HS-27A (cell line): ENCODE results near the gene ATP2A1.
"Not testable (repeated sequence)": the region's sequence is repeated elsewhere in the genome, so short reads cannot be mapped to it uniquely, and the experiment has no call there.

Source experiments
- DNase-seq: peaks from one replicate; pipeline ENCODE4 v3.0.0-alpha.2; 2012; ENCODE audit warnings: low read depth, missing footprints

The ATP2A1 gene

GRCh38 chr16:28859326-28859725 lies 19.0 kb upstream of the ATP2A1 start:
- no peak for DNase-seq

- no peak for DNase-seq
Observed at GRCh38 chr16:28863929-28864793, 14.1 kb upstream of the ATP2A1 start.

- no peak for DNase-seq
Observed at GRCh38 chr16:28865001-28865688, 13.1 kb upstream of the ATP2A1 start.

GRCh38 chr16:28865722-28866453 lies 12.4 kb upstream of the ATP2A1 start:
- no peak for DNase-seq

- DNase-seq: no peak
Observed at GRCh38 chr16:28866454-28866804, 11.9 kb upstream of the ATP2A1 start.

GRCh38 chr16:28867241-28867640 lies 11.0 kb upstream of the ATP2A1 start:
- no peak for DNase-seq

GRCh38 chr16:28867646-28868045 lies 10.6 kb upstream of the ATP2A1 start:
- not testable (repeated sequence) for DNase-seq

- DNase-seq: no peak
Observed at GRCh38 chr16:28869201-28869600, 9.1 kb upstream of the ATP2A1 start.

GRCh38 chr16:28872952-28873351 lies 5.3 kb upstream of the ATP2A1 start:
- DNase-seq: no peak

GRCh38 chr16:28873543-28874201 lies 4.6 kb upstream of the ATP2A1 start:
- no peak for DNase-seq

- no peak for DNase-seq
Observed at GRCh38 chr16:28874406-28874805, 3.9 kb upstream of the ATP2A1 start.

GRCh38 chr16:28875134-28876018 lies 2.9 kb upstream of the ATP2A1 start:
- DNase-seq: no peak

GRCh38 chr16:28876019-28876659 lies 2.1 kb upstream of the ATP2A1 start:
- no peak for DNase-seq

GRCh38 chr16:28876973-28877654 lies 1.2 kb upstream of the ATP2A1 start:
- no peak for DNase-seq

- no peak for DNase-seq
Observed at GRCh38 chr16:28877655-28878000, 660 bp upstream of the ATP2A1 start.

GRCh38 chr16:28879261-28879840 lies 1.1 kb downstream of the ATP2A1 start:
- DNase-seq: no peak

GRCh38 chr16:28879841-28880588 lies 1.7 kb downstream of the ATP2A1 start:
- DNase-seq: peak; percentile 73

GRCh38 chr16:28880589-28880915 lies 2.3 kb downstream of the ATP2A1 start:
- DNase-seq: peak; percentile 8

- no peak for DNase-seq
Observed at GRCh38 chr16:28880955-28881354, 2.7 kb downstream of the ATP2A1 start.
